HepG2 (cell line): ENCODE results near the gene CGNL1. TPM values are rescaled to one million over a fixed set of nuclear protein-coding genes. Genes with fewer than 3 reads are reported as not detected.

Experiments
- ATAC-seq: fragments of 200-7000 bp; cut with Tn5 transposase; 3 replicates; pipeline ENCODE4 v1.9.1; 2020; ENCODE audit warnings: mild to moderate bottlenecking, moderate library complexity
- BruUV-seq: library from RNA; stranded (reverse); fragments of 400-500 nt; replicated peaks from 2 replicates; lab custom pipeline; 2021; lab: Mats Ljungman, UMichigan
- CTCF ChIA-PET: fragments of 300-600 bp; formaldehyde crosslinking; extraction: SDS; loops from one replicate; lab custom pipeline; 2021; ENCODE audit warnings: low total read pairs, inconsistent platforms, low intra/inter-chr PET ratio; lab: Yijun Ruan, JAX
- POLR2A ChIA-PET: fragments of 350-600 bp; sonication (Branson Sonifier 250); formaldehyde crosslinking; loops from one replicate; lab custom pipeline; 2020; ENCODE audit warnings: antibody characterized with exemption, inconsistent platforms; lab: Yijun Ruan, JAX
- DNase-seq: peaks from one replicate; pipeline ENCODE4 v3.0.0-alpha.2; 2015; ENCODE audit warnings: low spot score
- FAIRE-seq: peaks from 3 replicates; lab custom pipeline; 2011; peaks lifted over from hg19 to GRCh38; lab: Jason Lieb, UNC
- H2AFZ ChIP-seq: one replicate; pipeline ENCODE4 v1.6.1; 2011; ENCODE audit warnings: low read length, inconsistent platforms
- H3K27ac ChIP-seq: fragments of 300-600 bp; 3 replicates; pipeline ENCODE4 v1.8.0; 2011; ENCODE audit warnings: mixed run types, mild to moderate bottlenecking, mixed read lengths, low read length, inconsistent platforms; ENCODE audit not compliant: insufficient read depth; ENCODE audit errors: extremely low read length
- H3K27me3 ChIP-seq, 2 experiments: fragments of 200-600 bp in 1 of 2; 2 replicates in 1 of 2; 3 replicates in 1 of 2; pipeline versions ENCODE4 v1.6.0 to v1.8.0; 2011; ENCODE audit warnings: low read length in 2 of 2, mild to moderate bottlenecking in 2 of 2, moderate library complexity in 2 of 2, inconsistent platforms in 1 of 2; ENCODE audit not compliant: insufficient read depth in 2 of 2, control insufficient read depth in 1 of 2
- H3K36me3 ChIP-seq, 2 experiments: fragments of 200-600 bp in 1 of 2; replicated peaks in 1 of 2; 2 replicates in 1 of 2; 3 replicates in 1 of 2; pipeline versions ENCODE4 v1.5.1 to v1.8.0; 2011; ENCODE audit warnings: low read length in 2 of 2, inconsistent platforms in 1 of 2; ENCODE audit not compliant: insufficient read depth in 2 of 2, control insufficient read depth in 1 of 2
- H3K4me1 ChIP-seq: 2 replicates; pipeline ENCODE4 v1.5.1; 2012; ENCODE audit warnings: low read length, inconsistent platforms; ENCODE audit not compliant: insufficient read depth
- H3K4me2 ChIP-seq: 2 replicates; pipeline ENCODE4 v1.6.0; 2011; ENCODE audit warnings: low read depth, low read length, inconsistent platforms
- H3K4me3 ChIP-seq, 3 experiments: fragments of 200-600 bp in 1 of 3; sonication (generic), shearing (Covaris generic) in 1 of 3; replicated peaks in 1 of 3; 2 replicates each; pipeline ENCODE4 v1.5.1; 2011 to 2016; ENCODE audit warnings: low read length in 3 of 3, inconsistent platforms in 2 of 3, low read depth in 2 of 3, mild to moderate bottlenecking in 2 of 3, control low read depth in 1 of 3, mixed read lengths in 1 of 3; ENCODE audit not compliant: insufficient read depth in 1 of 3
- H3K79me2 ChIP-seq: one replicate; pipeline ENCODE4 v1.6.1; 2011; ENCODE audit warnings: low read length, inconsistent platforms; ENCODE audit not compliant: insufficient read depth
- H3K9ac ChIP-seq: 2 replicates; pipeline ENCODE4 v1.6.0; 2011; ENCODE audit warnings: mild to moderate bottlenecking, low read depth, low read length, inconsistent platforms; ENCODE audit not compliant: insufficient read depth
- H3K9me3 ChIP-seq: 2 replicates; pipeline ENCODE4 v1.5.1; 2012; ENCODE audit warnings: mild to moderate bottlenecking, low read length
- H4K20me1 ChIP-seq: 2 replicates; pipeline ENCODE4 v1.6.0; 2011; ENCODE audit warnings: inconsistent platforms, mild to moderate bottlenecking, low read length, moderate library complexity; ENCODE audit not compliant: insufficient read depth
- FOXK2 ChIP-seq: fragments of 450-650 bp; IDR thresholded peaks from 2 replicates; pipeline ENCODE4 v1.6.1; 2016
- HDAC1 ChIP-seq: sonication (generic); formaldehyde crosslinking; IDR thresholded peaks from 2 replicates; pipeline ENCODE4 v1.5.1; 2020; ENCODE audit warnings: mild to moderate bottlenecking, missing genetic modification reagents
- MLXIP ChIP-seq: sonication (generic); formaldehyde crosslinking; IDR thresholded peaks from 2 replicates; pipeline ENCODE4 v1.9.0; 2021; ENCODE audit warnings: missing genetic modification reagents, borderline replicate concordance
- MXI1 ChIP-seq: IDR thresholded peaks from 3 replicates; pipeline ENCODE4 v1.6.1; 2012; ENCODE audit warnings: low read depth, low read length, inconsistent platforms, borderline replicate concordance
- NFYB ChIP-seq: sonication (generic); formaldehyde crosslinking; IDR thresholded peaks from 2 replicates; pipeline ENCODE4 v1.4.0; 2020; ENCODE audit warnings: missing genetic modification reagents
- SP140L ChIP-seq: sonication (generic); formaldehyde crosslinking; IDR thresholded peaks from 2 replicates; pipeline ENCODE4 v1.4.0; 2020; ENCODE audit warnings: missing genetic modification reagents, borderline replicate concordance
- ZBTB20 ChIP-seq: sonication (generic); formaldehyde crosslinking; IDR thresholded peaks from 2 replicates; pipeline ENCODE4 v1.8.1; 2023; ENCODE audit warnings: missing genetic modification reagents, low read depth, mild to moderate bottlenecking, borderline replicate concordance
- ZMAT3 ChIP-seq: sonication (generic); formaldehyde crosslinking; conservative IDR thresholded peaks from 2 replicates; pipeline ENCODE4 v1.7.0; 2021; ENCODE audit warnings: missing genetic modification reagents
- ZNF138 ChIP-seq: sonication (generic); formaldehyde crosslinking; IDR thresholded peaks from 2 replicates; pipeline ENCODE4 v1.5.0; 2020; ENCODE audit warnings: mild to moderate bottlenecking, low read depth, missing genetic modification reagents
- ZNF33B ChIP-seq: sonication (generic); formaldehyde crosslinking; IDR thresholded peaks from 2 replicates; pipeline ENCODE4 v1.5.1; 2020; ENCODE audit warnings: mild to moderate bottlenecking, missing genetic modification reagents
- ZNF503 ChIP-seq: sonication (generic); formaldehyde crosslinking; IDR thresholded peaks from 2 replicates; pipeline ENCODE4 v1.4.0; 2020; ENCODE audit warnings: missing genetic modification reagents
- ZNF660 ChIP-seq: sonication (generic); formaldehyde crosslinking; IDR thresholded peaks from 2 replicates; pipeline ENCODE4 v1.5.1; 2020; ENCODE audit warnings: mild to moderate bottlenecking, low read depth, missing genetic modification reagents, borderline replicate concordance
- ZNF720 ChIP-seq: sonication (generic); formaldehyde crosslinking; IDR thresholded peaks from 2 replicates; pipeline ENCODE4 v1.4.0; 2020; ENCODE audit warnings: missing genetic modification reagents
- WGBS: methylation state at CpG from one replicate; pipeline ENCODE4 v1.1.6; 2017; ENCODE audit warnings: low lambda C conversion rate; 5-methylcytosine and 5-hydroxymethylcytosine counted together
- in situ Hi-C: cut with HindIII; loops from 2 replicates; pipeline ENCODE4 v1.10.0; 2017; ENCODE audit warnings: low pct_unique_long_range_greater_than_20kb; ENCODE audit not compliant: extremely low pct_ligation_motif_present
- intact Hi-C: fragments of 100-400 bp; cut with micrococcal nuclease; formaldehyde crosslinking; loops from one replicate; pipeline ENCODE4 v1.10.0; 2022; ENCODE audit not compliant: unreplicated experiment
- polyA plus RNA-seq, 8 experiments: library from polyadenylated mRNA; depleted of rRNA in 3 of 8; stranded (reverse) in 7 of 8; unstranded in 1 of 8; fragments of >200 nt; fragmentation: Illumina TruSeq in 4 of 8; extraction: Trizol in 4 of 8; gene quantifications; 2 replicates each; pipeline versions ENCODE4 v1.2.1 to v1.2.3, GENCODE V29; 2011 to 2016; ENCODE audit warnings: low read depth in 4 of 8, missing spikeins in 1 of 8, mixed read lengths in 1 of 8; ENCODE audit not compliant: insufficient read depth in 1 of 8
- total RNA-seq, 5 experiments: library from RNA; depleted of rRNA; stranded (reverse); fragments of >200 nt; fragmentation: Illumina TruSeq; extraction: Trizol; gene quantifications; 2 replicates each; pipeline ENCODE4 v1.2.3, GENCODE V29; 2016; ENCODE audit warnings: low read depth in 1 of 5

The CGNL1 gene
- total and polyA plus RNA-seq, 2 of the 13 experiments (the other 11 are each of a cell fraction or from before 2014, with no cell fraction given) = 5.6 to 15.6 TPM

GRCh38 chr15:57367556-57367955, 8.7 kb upstream of the CGNL1 start (continued):
- no peak for TF ChIP-seq ZNF503

- DNase-seq (no peak), FAIRE-seq (no peak), ATAC-seq (no peak)
- H3K4me3 ChIP-seq = no peak overlapping the region
- no peaks in the 10 kb centered on the region for H4K20me1 ChIP-seq
- peaks cover 3 to 11% of the 10 kb centered on the region in 2 experiments; a peak in 2 of 5 replicates for H3K27me3 ChIP-seq
- H3K4me2 ChIP-seq = no peak overlapping the region
- H3K9ac ChIP-seq = no peak overlapping the region
- TF ChIP-seq MLXIP (CRISPR knock-in tag) (no peak), ZNF33B (CRISPR knock-in tag) (no peak), SP140L (CRISPR knock-in tag) (no peak), HDAC1 (CRISPR knock-in tag) (no peak), MXI1 (no peak), ZMAT3 (CRISPR knock-in tag) (no peak), ZBTB20 (CRISPR knock-in tag) (no peak), ZNF660 (CRISPR knock-in tag) (no peak), FOXK2 (no peak), NFYB (CRISPR knock-in tag) (no peak), ZNF720 (CRISPR knock-in tag) (no peak), ZNF138 (CRISPR knock-in tag) (no peak)
- intact Hi-C loops = loop anchor here (10.0 kb wide), 1 partner anchor 64 kb away; no protein-coding TSS in a partner anchor
- no peaks in the 10 kb centered on the region for H3K9me3 ChIP-seq
- ChIA-PET POLR2A (no interaction called here), CTCF (no interaction called here)
- BruUV-seq = no TSS peak
- H3K27ac ChIP-seq = no peak overlapping the region
- no peaks in the 10 kb centered on the region for H3K36me3 ChIP-seq
- H3K4me1 ChIP-seq = peaks cover 14% of the 10 kb centered on the region
- H2AFZ ChIP-seq = no peak overlapping the region
- H3K79me2 ChIP-seq = no peaks in the 10 kb centered on the region
- WGBS = 80% methylated on average over 1 of the region's 1 CpG
- in situ Hi-C loops = no loop called here
Observed at GRCh38 chr15:57370929-57371328, 5.4 kb upstream of the CGNL1 start.
